ENCODE data around the gene BBX. TPM values are rescaled to one million over a fixed set of nuclear protein-coding genes. Genes with fewer than 3 reads are reported as not detected.
A peak's percentile ranks its signal among the peaks of the same experiment; 100 is the strongest.

The BBX gene
- total RNA-seq, 3 donors from 2014 or later: 37.1 to 42.8 (median 39.0) TPM

GRCh38 chr3:107598926-107599771 is 76.4 kb downstream of the BBX start:
- H3K9me3 Mint-ChIP-seq: no peaks in the 10 kb centered on the region
- DNase-seq (peak; percentile 19), ATAC-seq (peak; percentile 91 to 93)
- H3K27me3 Mint-ChIP-seq (ENCODE audit: low read depth): no peaks in the 10 kb centered on the region
- peak overlapping the region; percentile 85 for H3K4me3 Mint-ChIP-seq
- H3K36me3 Mint-ChIP-seq (ENCODE audit: insufficient read depth): peaks cover 10% of the 10 kb centered on the region
- H3K4me1 Mint-ChIP-seq (ENCODE audit: low read depth): peaks cover 58% of the 10 kb centered on the region

GRCh38 chr3:107599772-107600145 is 77.0 kb downstream of the BBX start:
- H3K36me3 Mint-ChIP-seq (ENCODE audit: insufficient read depth): peaks cover 8% of the 10 kb centered on the region
- ATAC-seq (no peak), DNase-seq (no peak)
- no peaks in the 10 kb centered on the region for H3K27me3 Mint-ChIP-seq (ENCODE audit: low read depth)
- H3K4me3 Mint-ChIP-seq: peak overlapping the region; percentile 85
- peaks cover 56% of the 10 kb centered on the region for H3K4me1 Mint-ChIP-seq (ENCODE audit: low read depth)
- no peaks in the 10 kb centered on the region for H3K9me3 Mint-ChIP-seq

- Mint-ChIP-seq H3K27me3 (ENCODE audit: low read depth) (no peaks in the 10 kb centered on the region), H3K4me1 (ENCODE audit: low read depth) (peaks cover 57% of the 10 kb centered on the region), H3K36me3 (ENCODE audit: insufficient read depth) (peaks cover 8% of the 10 kb centered on the region), H3K9me3 (no peaks in the 10 kb centered on the region), H3K4me3 (no peak overlapping the region)
- no peak for ATAC-seq
- DNase-seq: no peak
Observed at GRCh38 chr3:107600780-107601179, 78.0 kb downstream of the BBX start.

- H3K36me3 Mint-ChIP-seq (ENCODE audit: insufficient read depth): peaks cover 27% of the 10 kb centered on the region
- ATAC-seq: peak in 1 of 2 donors; percentile 43
- H3K4me3 Mint-ChIP-seq: no peak overlapping the region
- peaks cover 36% of the 10 kb centered on the region for H3K4me1 Mint-ChIP-seq (ENCODE audit: low read depth)
- peaks cover 15% of the 10 kb centered on the region for H3K9me3 Mint-ChIP-seq
- DNase-seq: no peak
- no peaks in the 10 kb centered on the region for H3K27me3 Mint-ChIP-seq (ENCODE audit: low read depth)
Observed at GRCh38 chr3:107604057-107604822, 81.5 kb downstream of the BBX start.

- ATAC-seq: no peak
- Mint-ChIP-seq H3K27me3 (ENCODE audit: low read depth) (no peaks in the 10 kb centered on the region), H3K4me3 (no peak overlapping the region), H3K36me3 (ENCODE audit: insufficient read depth) (peaks cover 45% of the 10 kb centered on the region), H3K4me1 (ENCODE audit: low read depth) (peaks cover 7% of the 10 kb centered on the region), H3K9me3 (peaks cover 44% of the 10 kb centered on the region)
- DNase-seq: no peak
Observed at GRCh38 chr3:107611775-107612469, 89.2 kb downstream of the BBX start.

- no peak overlapping the region for H3K4me3 Mint-ChIP-seq
- H3K4me1 Mint-ChIP-seq (ENCODE audit: low read depth): peaks cover 12% of the 10 kb centered on the region
- H3K27me3 Mint-ChIP-seq (ENCODE audit: low read depth): no peaks in the 10 kb centered on the region
- no peak for ATAC-seq
- no peak for DNase-seq
- peaks cover 41% of the 10 kb centered on the region for H3K36me3 Mint-ChIP-seq (ENCODE audit: insufficient read depth)
- peaks cover 44% of the 10 kb centered on the region for H3K9me3 Mint-ChIP-seq
Observed at GRCh38 chr3:107612664-107613084, 89.9 kb downstream of the BBX start.

GRCh38 chr3:107619549-107619948 is 96.8 kb downstream of the BBX start:
- ATAC-seq (no peak), DNase-seq (no peak)
- H3K9me3 Mint-ChIP-seq: no peaks in the 10 kb centered on the region
- no peak overlapping the region for H3K4me3 Mint-ChIP-seq
- H3K27me3 Mint-ChIP-seq (ENCODE audit: low read depth): no peaks in the 10 kb centered on the region
- peaks cover 10% of the 10 kb centered on the region for H3K36me3 Mint-ChIP-seq (ENCODE audit: insufficient read depth)
- H3K4me1 Mint-ChIP-seq (ENCODE audit: low read depth): peaks cover 47% of the 10 kb centered on the region

- Mint-ChIP-seq H3K36me3 (ENCODE audit: insufficient read depth) (peaks cover 10% of the 10 kb centered on the region), H3K27me3 (ENCODE audit: low read depth) (no peaks in the 10 kb centered on the region), H3K4me3 (no peak overlapping the region), H3K9me3 (no peaks in the 10 kb centered on the region), H3K4me1 (ENCODE audit: low read depth) (peaks cover 45% of the 10 kb centered on the region)
- ATAC-seq: no peak
- no peak for DNase-seq
Observed at GRCh38 chr3:107620534-107620933, 97.8 kb downstream of the BBX start.

GRCh38 chr3:107621465-107621864 is 98.7 kb downstream of the BBX start:
- Mint-ChIP-seq H3K4me1 (ENCODE audit: low read depth) (peaks cover 42% of the 10 kb centered on the region), H3K27me3 (ENCODE audit: low read depth) (no peaks in the 10 kb centered on the region), H3K9me3 (no peaks in the 10 kb centered on the region), H3K36me3 (ENCODE audit: insufficient read depth) (peaks cover 10% of the 10 kb centered on the region), H3K4me3 (no peak overlapping the region)
- ATAC-seq (no peak), DNase-seq (no peak)

- no peak for DNase-seq
- Mint-ChIP-seq H3K9me3 (no peaks in the 10 kb centered on the region), H3K4me3 (no peak overlapping the region), H3K27me3 (ENCODE audit: low read depth) (no peaks in the 10 kb centered on the region), H3K4me1 (ENCODE audit: low read depth) (peaks cover 31% of the 10 kb centered on the region), H3K36me3 (ENCODE audit: insufficient read depth) (peaks cover 4% of the 10 kb centered on the region)
- ATAC-seq: no peak
Observed at GRCh38 chr3:107627962-107628542, 105.3 kb downstream of the BBX start.

GRCh38 chr3:107629566-107629965 is 106.8 kb downstream of the BBX start:
- peaks cover 4% of the 10 kb centered on the region for H3K36me3 Mint-ChIP-seq (ENCODE audit: insufficient read depth)
- DNase-seq (no peak), ATAC-seq (no peak)
- no peak overlapping the region for H3K4me3 Mint-ChIP-seq
- H3K9me3 Mint-ChIP-seq: no peaks in the 10 kb centered on the region
- H3K4me1 Mint-ChIP-seq (ENCODE audit: low read depth): peaks cover 41% of the 10 kb centered on the region
- H3K27me3 Mint-ChIP-seq (ENCODE audit: low read depth): no peaks in the 10 kb centered on the region

- no peaks in the 10 kb centered on the region for H3K9me3 Mint-ChIP-seq
- DNase-seq: no peak
- peaks cover 4% of the 10 kb centered on the region for H3K36me3 Mint-ChIP-seq (ENCODE audit: insufficient read depth)
- peak; percentile 65 to 69 for ATAC-seq
- H3K4me1 Mint-ChIP-seq (ENCODE audit: low read depth): peaks cover 41% of the 10 kb centered on the region
- H3K27me3 Mint-ChIP-seq (ENCODE audit: low read depth): no peaks in the 10 kb centered on the region
- no peak overlapping the region for H3K4me3 Mint-ChIP-seq
Observed at GRCh38 chr3:107630779-107631178, 108.0 kb downstream of the BBX start.

- ATAC-seq (no peak), DNase-seq (no peak)
- no peak overlapping the region for H3K4me3 Mint-ChIP-seq
- no peaks in the 10 kb centered on the region for H3K9me3 Mint-ChIP-seq
- no peaks in the 10 kb centered on the region for H3K27me3 Mint-ChIP-seq (ENCODE audit: low read depth)
- peaks cover 36% of the 10 kb centered on the region for H3K4me1 Mint-ChIP-seq (ENCODE audit: low read depth)
- H3K36me3 Mint-ChIP-seq (ENCODE audit: insufficient read depth): peaks cover 4% of the 10 kb centered on the region
Observed at GRCh38 chr3:107632576-107632975, 109.8 kb downstream of the BBX start.
